ENCODE measurements around the gene PTPRO. TPM values are rescaled to one million over a fixed set of nuclear protein-coding genes. Genes with fewer than 3 reads are reported as not detected.

The PTPRO gene
- total and polyA plus RNA-seq, 10 of the 15 experiments (the other 5 are each of a cell fraction or from before 2014, with no cell fraction given) = 1.2 to 5.3 (median 3.5) TPM

- Histone ChIP-seq H2AFZ (ENCODE audit: control insufficient read depth, low read depth, low read length) (no peak overlapping the region), H3K4me2 (ENCODE audit: control insufficient read depth, insufficient read depth) (no peak overlapping the region), H3K4me3 (no peak overlapping the region), H3K79me2 (ENCODE audit: control insufficient read depth, insufficient read depth, low read length) (no peaks in the 10 kb centered on the region), H3K36me3 (ENCODE audit: control insufficient read depth in 2 of 2, insufficient read depth in 2 of 2, low read length in 1 of 2) (no peaks in the 10 kb centered on the region), H3K9me3 (replicated peaks; ENCODE audit: control insufficient read depth, insufficient read depth, low read length) (no peaks in the 10 kb centered on the region), H4K20me1 (ENCODE audit: control insufficient read depth, insufficient read depth) (no peaks in the 10 kb centered on the region), H3K27me3 (replicated peaks in 1 of 2; ENCODE audit: control insufficient read depth in 2 of 2, insufficient read depth in 2 of 2, low read length in 1 of 2) (no peaks in the 10 kb centered on the region), H3K27ac (ENCODE audit: control insufficient read depth, insufficient read depth) (no peak overlapping the region), H3K9ac (ENCODE audit: control insufficient read depth, insufficient read depth, low read length) (no peak overlapping the region), H3K4me1 (ENCODE audit: control insufficient read depth, insufficient read depth, low read length) (no peaks in the 10 kb centered on the region)
- TF ChIP-seq EGR1 (IDR thresholded peaks at IDR 0.05; ENCODE audit: borderline replicate concordance in 1 of 2, low read depth in 2 of 2, low read length in 2 of 2) = no peak
- TF ChIP-seq MYC (IDR thresholded peaks at IDR 0.05; ENCODE audit: insufficient read depth, insufficient read length, insufficient replicate concordance, low read length, severe bottlenecking) = no peak
- TF ChIP-seq ETV6 (conservative IDR thresholded peaks at IDR 0.05 in 1 of 2, IDR thresholded peaks at IDR 0.05 in 1 of 2; ENCODE audit: borderline replicate concordance in 1 of 2, low read depth in 1 of 2) = no peak
- no peak for TF ChIP-seq STAT3 (IDR thresholded peaks at IDR 0.05; ENCODE audit: low read depth, low read length)
- no peak for TF ChIP-seq ZZZ3 (IDR thresholded peaks at IDR 0.05; ENCODE audit: control insufficient read depth, insufficient read length, low read depth)
- no peak for TF ChIP-seq SMAD5 (IDR thresholded peaks at IDR 0.05; ENCODE audit: low read depth)
- no peak for TF ChIP-seq TARDBP (IDR thresholded peaks at IDR 0.05; ENCODE audit: borderline replicate concordance)
- no peak for TF ChIP-seq NR2F1 (conservative IDR thresholded peaks at IDR 0.05)
- no peak for TF ChIP-seq GATAD2B (conservative IDR thresholded peaks at IDR 0.05; ENCODE audit: low read depth)
- TF ChIP-seq RFX5 (IDR thresholded peaks at IDR 0.05; ENCODE audit: low read depth, low read length) = no peak
- TF ChIP-seq NBN (IDR thresholded peaks at IDR 0.05) = no peak
- no peak for TF ChIP-seq ELK1 (IDR thresholded peaks at IDR 0.05; ENCODE audit: low read depth, low read length)
- TF ChIP-seq CREB1 (IDR thresholded peaks at IDR 0.05; ENCODE audit: low read depth) = no peak
- TF ChIP-seq TCF12 (IDR thresholded peaks at IDR 0.05; ENCODE audit: low read depth, low read length) = no peak
- TF ChIP-seq POLR2A (IDR thresholded peaks at IDR 0.05; ENCODE audit: low read depth, low read length) = no peak
- TF ChIP-seq JUND (IDR thresholded peaks at IDR 0.05; ENCODE audit: low read depth, low read length) = no peak
- TF ChIP-seq ATF2 (IDR thresholded peaks at IDR 0.05; ENCODE audit: low read length) = no peak
- TF ChIP-seq, protein P1, sequence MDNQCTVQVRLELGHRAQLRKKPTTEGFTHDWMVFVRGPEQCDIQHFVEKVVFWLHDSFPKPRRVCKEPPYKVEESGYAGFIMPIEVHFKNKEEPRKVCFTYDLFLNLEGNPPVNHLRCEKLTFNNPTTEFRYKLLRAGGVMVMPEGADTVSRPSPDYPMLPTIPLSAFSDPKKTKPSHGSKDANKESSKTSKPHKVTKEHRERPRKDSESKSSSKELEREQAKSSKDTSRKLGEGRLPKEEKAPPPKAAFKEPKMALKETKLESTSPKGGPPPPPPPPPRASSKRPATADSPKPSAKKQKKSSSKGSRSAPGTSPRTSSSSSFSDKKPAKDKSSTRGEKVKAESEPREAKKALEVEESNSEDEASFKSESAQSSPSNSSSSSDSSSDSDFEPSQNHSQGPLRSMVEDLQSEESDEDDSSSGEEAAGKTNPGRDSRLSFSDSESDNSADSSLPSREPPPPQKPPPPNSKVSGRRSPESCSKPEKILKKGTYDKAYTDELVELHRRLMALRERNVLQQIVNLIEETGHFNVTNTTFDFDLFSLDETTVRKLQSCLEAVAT (IDR thresholded peaks at IDR 0.05) = no peak
- no peak for TF ChIP-seq EED (IDR thresholded peaks at IDR 0.05; ENCODE audit: low read depth)
- TF ChIP-seq SIX5 (IDR thresholded peaks at IDR 0.05; ENCODE audit: low read depth, low read length, severe bottlenecking) = no peak
- no peak for DNase-seq (ENCODE audit: low read depth, low spot score)
- ChIA-PET RAD21 (ENCODE audit: unreplicated experiment) (no interaction called here), POLR2A (interaction anchor here (0.6 kb wide), 1 partner anchor 504 kb away, joined by 7 read pairs; no protein-coding TSS in a partner anchor), SMC1A (ENCODE audit: uncharacterized antibody, unreplicated experiment) (interaction anchor here (1.1 to 1.5 kb wide), 2 partner anchors 9 to 11 kb away, joined by 3 to 4 read pairs; no protein-coding TSS in a partner anchor), CTCF (interaction anchor here (1.1 to 2.0 kb wide), 4 partner anchors 18 to 239 kb away, joined by 3 to 6 read pairs (median 4); no protein-coding TSS in a partner anchor)
- no peak for ATAC-seq
- intact Hi-C loops (cut with micrococcal nuclease; ENCODE audit: unreplicated experiment) (no loop called here), in situ Hi-C loops (cut with MboI) (no loop called here)
- WGBS (ENCODE audit: insufficient coverage, insufficient replicate concordance, low lambda C conversion rate, missing lambda C conversion rate) = 10% methylated on average over 4 of the region's 4 CpGs
- BruUV-seq (replicated peaks) = no TSS peak
- no peak for FAIRE-seq
These were observed 192.7 kb downstream of the PTPRO start for GRCh38 chr12:15515010-15515409.

Measured in GM12878 (cell line).